OCI-LY7 (cell line): Measurements from ENCODE around the gene MIEN1. TPM values are rescaled to one million over a fixed set of nuclear protein-coding genes. Genes with fewer than 3 reads are reported as not detected.
"Not testable (repeated sequence)": the region's sequence is repeated elsewhere in the genome, so short reads cannot be mapped to it uniquely, and the experiment has no call there.

Source experiments
- BruUV-seq: library from RNA; stranded (reverse); fragments of 400-500 nt; replicated peaks from 2 replicates; lab custom pipeline; 2021; lab: Mats Ljungman, UMichigan
- CTCF ChIA-PET: fragments of 300-600 bp; sonication (Branson Sonifier 250); formaldehyde crosslinking; loops from one replicate; lab custom pipeline; 2022; ENCODE audit warnings: antibody characterized with exemption; ENCODE audit not compliant: unreplicated experiment; lab: Charles Lee
- POLR2A ChIA-PET: fragments of 300-600 bp; sonication (Branson Sonifier 250); formaldehyde crosslinking; loops from one replicate; lab custom pipeline; 2022; ENCODE audit warnings: antibody characterized with exemption; lab: Charles Lee
- DNase-seq: peaks from one replicate; pipeline ENCODE4 v3.0.0-alpha.2; 2015; ENCODE audit warnings: low spot score
- H2AFZ ChIP-seq: fragments of 200-600 bp; sonication (generic), shearing (Covaris generic); 2 replicates; pipeline ENCODE4 v1.6.1; 2014; ENCODE audit warnings: mild to moderate bottlenecking, antibody characterized with exemption, low read length, moderate library complexity
- H3K27ac ChIP-seq: fragments of 200-600 bp; sonication (generic); 2 replicates; pipeline ENCODE4 v1.5.1; 2014; ENCODE audit warnings: mixed run types, low read depth, mild to moderate bottlenecking, moderate library complexity, low read length, inconsistent platforms; ENCODE audit not compliant: poor library complexity, severe bottlenecking
- H3K36me3 ChIP-seq: fragments of 200-600 bp; sonication (generic); 2 replicates; pipeline ENCODE4 v1.6.1; 2014; ENCODE audit warnings: mild to moderate bottlenecking, antibody characterized with exemption, low read length, moderate library complexity, mixed read lengths; ENCODE audit not compliant: insufficient read depth
- H3K4me1 ChIP-seq: fragments of 200-600 bp; sonication (generic); 2 replicates; pipeline ENCODE4 v1.5.1; 2014; ENCODE audit warnings: mild to moderate bottlenecking, low read length; ENCODE audit not compliant: insufficient read depth, poor library complexity, severe bottlenecking
- H3K4me2 ChIP-seq: fragments of 200-600 bp; sonication (generic); 2 replicates; pipeline ENCODE4 v1.6.1; 2014; ENCODE audit warnings: mild to moderate bottlenecking, low read length
- H3K4me3 ChIP-seq: fragments of 200-600 bp; sonication (generic); 2 replicates; pipeline ENCODE4 v1.5.1; 2014; ENCODE audit warnings: mild to moderate bottlenecking, low read depth, low read length; ENCODE audit not compliant: poor library complexity, severe bottlenecking
- H3K79me2 ChIP-seq: fragments of 200-600 bp; sonication (generic); 2 replicates; pipeline ENCODE4 v1.6.1; 2016; ENCODE audit warnings: low read depth, mild to moderate bottlenecking, low read length, moderate library complexity, mixed read lengths; ENCODE audit not compliant: insufficient read depth
- H3K9me2 ChIP-seq: fragments of 200-600 bp; sonication (generic); 2 replicates; pipeline ENCODE4 v1.6.1; 2016; ENCODE audit warnings: mild to moderate bottlenecking, low read length, mixed read lengths; ENCODE audit not compliant: insufficient read depth
- H3K9me3 ChIP-seq: fragments of 200-600 bp; sonication (generic); 2 replicates; pipeline ENCODE4 v1.6.1; 2014; ENCODE audit warnings: mild to moderate bottlenecking, mixed run types, low read length, mixed read lengths
- H4K20me1 ChIP-seq: fragments of 200-600 bp; sonication (generic); 2 replicates; pipeline ENCODE4 v1.6.1; 2014; ENCODE audit warnings: mild to moderate bottlenecking, antibody characterized with exemption, low read length, moderate library complexity, mixed read lengths; ENCODE audit not compliant: insufficient read depth
- EZH2phosphoT487 ChIP-seq: fragments of 200-600 bp; sonication (generic); IDR thresholded peaks from 2 replicates; pipeline ENCODE4 v1.6.1; 2018; ENCODE audit warnings: low read depth, borderline replicate concordance, mild to moderate bottlenecking, mixed run types, antibody characterized with exemption, low read length, moderate library complexity, mixed read lengths
- intact Hi-C: fragments of 100-400 bp; cut with micrococcal nuclease; formaldehyde crosslinking; loops from one replicate; pipeline ENCODE4 v1.10.0; 2022; ENCODE audit not compliant: unreplicated experiment
- total RNA-seq, 2 experiments: library from RNA; depleted of rRNA in 1 of 2; stranded (reverse); fragments of >200 nt in 1 of 2; shearing (Covaris generic) in 1 of 2; gene quantifications; 2 replicates each; pipeline ENCODE4 v1.2.3, GENCODE V29; 2014 to 2022
- TF ChIP-seq, protein P1 (sequence below): fragments of 200-600 bp; sonication (generic); conservative IDR thresholded peaks from 2 replicates; pipeline ENCODE4 v1.5.1; 2014; ENCODE audit warnings: mild to moderate bottlenecking, antibody characterized with exemption, low read length, moderate library complexity, mixed read lengths

Gene MIEN1
- total RNA-seq, 2 experiments from 2014 or later: 55.4 to 89.9 TPM

- H3K36me3 ChIP-seq: peaks cover 97% of the 10 kb centered on the region
- H4K20me1 ChIP-seq: peaks cover 8% of the 10 kb centered on the region; the same call in 1 of the 2 replicates
- no peak for TF ChIP-seq EZH2phosphoT487
- TF ChIP-seq, protein P1, sequence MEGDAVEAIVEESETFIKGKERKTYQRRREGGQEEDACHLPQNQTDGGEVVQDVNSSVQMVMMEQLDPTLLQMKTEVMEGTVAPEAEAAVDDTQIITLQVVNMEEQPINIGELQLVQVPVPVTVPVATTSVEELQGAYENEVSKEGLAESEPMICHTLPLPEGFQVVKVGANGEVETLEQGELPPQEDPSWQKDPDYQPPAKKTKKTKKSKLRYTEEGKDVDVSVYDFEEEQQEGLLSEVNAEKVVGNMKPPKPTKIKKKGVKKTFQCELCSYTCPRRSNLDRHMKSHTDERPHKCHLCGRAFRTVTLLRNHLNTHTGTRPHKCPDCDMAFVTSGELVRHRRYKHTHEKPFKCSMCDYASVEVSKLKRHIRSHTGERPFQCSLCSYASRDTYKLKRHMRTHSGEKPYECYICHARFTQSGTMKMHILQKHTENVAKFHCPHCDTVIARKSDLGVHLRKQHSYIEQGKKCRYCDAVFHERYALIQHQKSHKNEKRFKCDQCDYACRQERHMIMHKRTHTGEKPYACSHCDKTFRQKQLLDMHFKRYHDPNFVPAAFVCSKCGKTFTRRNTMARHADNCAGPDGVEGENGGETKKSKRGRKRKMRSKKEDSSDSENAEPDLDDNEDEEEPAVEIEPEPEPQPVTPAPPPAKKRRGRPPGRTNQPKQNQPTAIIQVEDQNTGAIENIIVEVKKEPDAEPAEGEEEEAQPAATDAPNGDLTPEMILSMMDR: no peak
- H2AFZ ChIP-seq: no peak overlapping the region
- CTCF ChIA-PET: no interaction called here
- POLR2A ChIA-PET: interaction anchor here (0.6 to 1.6 kb wide), 3 partner anchors 9 to 78 kb away, joined by 3 to 5 read pairs (median 4); no protein-coding TSS in a partner anchor
- intact Hi-C loops: no loop called here
- peaks cover 55% of the 10 kb centered on the region for H3K4me1 ChIP-seq
- H3K4me3 ChIP-seq: no peak overlapping the region
- no peak overlapping the region for H3K4me2 ChIP-seq
- H3K9me3 ChIP-seq: no peaks in the 10 kb centered on the region
- H3K79me2 ChIP-seq: peaks cover 83% of the 10 kb centered on the region
- BruUV-seq: no TSS peak
- no peaks in the 10 kb centered on the region for H3K9me2 ChIP-seq
- no peak for DNase-seq
- H3K27ac ChIP-seq: no peak overlapping the region
Measured at GRCh38 chr17:39765766-39766165, 35.4 kb upstream of the MIEN1 start.

DNA sequence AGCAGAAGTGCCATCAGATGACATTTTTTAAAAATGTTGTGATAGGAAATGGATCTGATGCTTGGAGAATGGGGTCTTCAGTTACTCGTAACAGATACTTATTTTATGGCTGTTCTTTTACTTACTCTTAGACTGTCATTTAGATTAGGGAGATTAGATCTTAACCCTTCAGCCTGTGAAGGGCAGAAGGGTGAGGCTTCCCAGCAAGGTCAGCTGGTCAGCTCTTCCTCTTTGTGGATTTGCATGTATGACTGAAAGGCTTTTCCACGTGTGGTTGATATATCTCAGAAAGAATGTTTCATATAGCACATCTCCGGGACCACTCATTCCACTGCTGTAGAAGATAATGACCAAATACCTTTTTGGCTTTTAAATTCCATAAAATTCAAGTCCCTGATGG, 34.8 kb upstream of the MIEN1 start:
- no peak overlapping the region for H2AFZ ChIP-seq
- H3K79me2 ChIP-seq: peaks cover 81% of the 10 kb centered on the region
- ChIA-PET CTCF (no interaction called here), POLR2A (interaction anchor here (0.6 to 2.1 kb wide), 5 partner anchors 10 to 284 kb away, joined by 3 to 10 read pairs (median 4); no protein-coding TSS in a partner anchor)
- H3K4me3 ChIP-seq: no peak overlapping the region
- peaks cover 53% of the 10 kb centered on the region for H3K4me1 ChIP-seq
- no peaks in the 10 kb centered on the region for H3K9me2 ChIP-seq
- intact Hi-C loops: no loop called here
- no TSS peak for BruUV-seq
- no peak for TF ChIP-seq EZH2phosphoT487
- TF ChIP-seq, protein P1: no peak
- H3K9me3 ChIP-seq: no peaks in the 10 kb centered on the region
- peaks cover 8% of the 10 kb centered on the region; the same call in 1 of the 2 replicates for H4K20me1 ChIP-seq
- no peak for DNase-seq
- H3K36me3 ChIP-seq: peaks cover 97% of the 10 kb centered on the region
- no peak overlapping the region for H3K4me2 ChIP-seq
- H3K27ac ChIP-seq: peak overlapping the region; percentile 7

- H3K9me2 ChIP-seq, H3K9me3 ChIP-seq, DNase-seq, H4K20me1 ChIP-seq, H3K27ac ChIP-seq, intact Hi-C loops, BruUV-seq, H3K4me2 ChIP-seq, H2AFZ ChIP-seq, CTCF ChIA-PET, H3K4me3 ChIP-seq: not testable (repeated sequence)
- Histone ChIP-seq H3K36me3 (peaks cover 91% of the 10 kb centered on the region), H3K4me1 (peaks cover 52% of the 10 kb centered on the region), H3K79me2 (peaks cover 78% of the 10 kb centered on the region)
- POLR2A ChIA-PET: interaction anchor here (1.0 to 2.1 kb wide), 2 partner anchors 11 to 16 kb away, joined by 3 to 10 read pairs; no protein-coding TSS in a partner anchor
Measured at GRCh38 chr17:39764171-39764570, 33.8 kb upstream of the MIEN1 start.
